Upper lobe of left lung (tissue), 6 donors: Measurements from ENCODE around the gene SIL1. TPM values are rescaled to one million over a fixed set of nuclear protein-coding genes. Genes with fewer than 3 reads are reported as not detected.

Experiments
- ATAC-seq, 2 donors: fragments of 200-7000 bp; cut with Tn5 transposase; one replicate each; pipeline ENCODE4 v1.9.1; 2022; ENCODE audit warnings: mild to moderate bottlenecking in 2 of 2, moderate library complexity in 2 of 2; ENCODE audit not compliant: low FRiP score in 2 of 2
- DNase-seq, 2 donors: peaks; one replicate each; pipeline ENCODE4 v3.0.0-alpha.2; 2019 to 2020
- H3K27ac ChIP-seq, 4 donors: fragments of 200-600 bp; sonication (generic); one replicate each; pipeline ENCODE4 v1.5.1; 2016 to 2019
- H3K27me3 ChIP-seq, 4 donors: fragments of 200-600 bp; sonication (generic); one replicate each; pipeline ENCODE4 v1.5.1; 2017 to 2019
- H3K36me3 ChIP-seq, 4 donors: fragments of 200-600 bp; sonication (generic); one replicate each; pipeline ENCODE4 v1.5.1; 2016 to 2019
- H3K4me1 ChIP-seq, 4 donors: fragments of 200-600 bp; sonication (generic); one replicate each; pipeline ENCODE4 v1.5.1; 2018 to 2019
- H3K4me3 ChIP-seq, 4 donors: fragments of 200-600 bp; sonication (generic); one replicate each; pipeline ENCODE4 v1.5.1; 2017 to 2019; ENCODE audit warnings: mild to moderate bottlenecking in 2 of 4, moderate library complexity in 1 of 4
- H3K9me3 ChIP-seq, 4 donors: fragments of 200-600 bp; sonication (generic); one replicate each; pipeline ENCODE4 v1.5.1; 2018 to 2019
- EP300 ChIP-seq, 4 donors: sonication (generic); formaldehyde crosslinking; IDR thresholded peaks; one replicate each; pipeline ENCODE4 v1.5.1; 2017; ENCODE audit warnings: antibody characterized with exemption in 4 of 4, control low read depth in 2 of 4
- POLR2A ChIP-seq, 4 donors: fragments of 450-650 bp; IDR thresholded peaks; one replicate each; pipeline ENCODE4 v1.5.1; 2016 to 2017; ENCODE audit warnings: antibody characterized with exemption in 4 of 4, mild to moderate bottlenecking in 2 of 4
- POLR2AphosphoS5 ChIP-seq, 2 donors: sonication (generic); formaldehyde crosslinking; IDR thresholded peaks; one replicate each; pipeline ENCODE4 v1.5.1; 2017; ENCODE audit warnings: antibody characterized with exemption in 2 of 2
- WGBS, 2 donors: methylation state at CpG; one replicate each; pipeline ENCODE4 v1.1.5; 2017 to 2018; 5-methylcytosine and 5-hydroxymethylcytosine counted together
- total RNA-seq, 6 donors: library from RNA; depleted of rRNA in 4 of 6; stranded (reverse); fragments of >200 nt in 4 of 6; gene quantifications; one replicate each; pipeline versions ENCODE4 v1.1.0 to v1.2.1, GENCODE V29; 2016 to 2021
- TF ChIP-seq, protein P1 (sequence below), 6 experiments: fragments of 450-650 bp in 4 of 6; fragments of 200-600 bp in 2 of 6; sonication (generic) in 2 of 6; IDR thresholded peaks; one replicate each; pipeline ENCODE4 v1.5.1; 2016 to 2019; ENCODE audit warnings: antibody characterized with exemption in 6 of 6
- donor health status: DM: no; HTN: no; CAD: no; lungs with moderate emphysema.
- donor health status: DM: no; HTN: yes; CAD: no; lungs with severe emphysema.

SIL1 gene
- total RNA-seq, 6 donors from 2014 or later = 30.2 to 83.8 (median 51.2) TPM

- Histone ChIP-seq H3K4me1 (peaks cover 5 to 24% (median 18%) of the 10 kb centered on the region in 4 donors), H3K36me3 (peaks cover 0 to 6% (median 0%) of the 10 kb centered on the region in 4 donors), H3K27ac (peak overlapping the region; percentile 53 to 81 (median 67)), H3K4me3 (peak overlapping the region in 1 of 4 donors; percentile 10), H3K9me3 (no peaks in the 10 kb centered on the region), H3K27me3 (no peaks in the 10 kb centered on the region)
- ATAC-seq = peak; percentile 30 to 47
- TF ChIP-seq EP300 (IDR thresholded peaks at IDR 0.05) = no peak
- TF ChIP-seq, protein P1, sequence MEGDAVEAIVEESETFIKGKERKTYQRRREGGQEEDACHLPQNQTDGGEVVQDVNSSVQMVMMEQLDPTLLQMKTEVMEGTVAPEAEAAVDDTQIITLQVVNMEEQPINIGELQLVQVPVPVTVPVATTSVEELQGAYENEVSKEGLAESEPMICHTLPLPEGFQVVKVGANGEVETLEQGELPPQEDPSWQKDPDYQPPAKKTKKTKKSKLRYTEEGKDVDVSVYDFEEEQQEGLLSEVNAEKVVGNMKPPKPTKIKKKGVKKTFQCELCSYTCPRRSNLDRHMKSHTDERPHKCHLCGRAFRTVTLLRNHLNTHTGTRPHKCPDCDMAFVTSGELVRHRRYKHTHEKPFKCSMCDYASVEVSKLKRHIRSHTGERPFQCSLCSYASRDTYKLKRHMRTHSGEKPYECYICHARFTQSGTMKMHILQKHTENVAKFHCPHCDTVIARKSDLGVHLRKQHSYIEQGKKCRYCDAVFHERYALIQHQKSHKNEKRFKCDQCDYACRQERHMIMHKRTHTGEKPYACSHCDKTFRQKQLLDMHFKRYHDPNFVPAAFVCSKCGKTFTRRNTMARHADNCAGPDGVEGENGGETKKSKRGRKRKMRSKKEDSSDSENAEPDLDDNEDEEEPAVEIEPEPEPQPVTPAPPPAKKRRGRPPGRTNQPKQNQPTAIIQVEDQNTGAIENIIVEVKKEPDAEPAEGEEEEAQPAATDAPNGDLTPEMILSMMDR (IDR thresholded peaks at IDR 0.05) = no peak
- TF ChIP-seq POLR2AphosphoS5 (IDR thresholded peaks at IDR 0.05) = no peak
- no peak for TF ChIP-seq POLR2A (IDR thresholded peaks at IDR 0.05)
- DNase-seq = no peak
- WGBS, 2 donors = 51 to 72% methylated on average over 6 of the region's 6 CpGs
These were observed 66.7 kb downstream of the SIL1 start for GRCh38 chr5:139131465-139131864.

GRCh38 chr5:139131062-139131461 is 67.1 kb downstream of the SIL1 start:
- peaks cover 0 to 8% (median 0%) of the 10 kb centered on the region in 4 donors for H3K36me3 ChIP-seq
- ATAC-seq (peak in 1 of 2 donors; percentile 12), DNase-seq (no peak)
- peaks cover 5 to 24% (median 18%) of the 10 kb centered on the region in 4 donors for H3K4me1 ChIP-seq
- peak overlapping the region in 1 of 4 donors; percentile 10 for H3K4me3 ChIP-seq
- no peaks in the 10 kb centered on the region for H3K9me3 ChIP-seq
- H3K27me3 ChIP-seq = no peaks in the 10 kb centered on the region
- peak overlapping the region; percentile 53 to 81 (median 67) for H3K27ac ChIP-seq
- TF ChIP-seq, protein P1 (IDR thresholded peaks at IDR 0.05) = no peak
- TF ChIP-seq POLR2AphosphoS5 (IDR thresholded peaks at IDR 0.05) (no peak), EP300 (IDR thresholded peaks at IDR 0.05) (no peak), POLR2A (IDR thresholded peaks at IDR 0.05) (no peak)
- whole genome bisulfite sequencing, 2 donors = 65 to 74% methylated on average over 3 of the region's 3 CpGs

- H3K27me3 ChIP-seq = no peaks in the 10 kb centered on the region
- no peak for ATAC-seq
- no peak overlapping the region for H3K4me3 ChIP-seq
- H3K9me3 ChIP-seq = no peaks in the 10 kb centered on the region
- no peak for TF ChIP-seq POLR2A (IDR thresholded peaks at IDR 0.05)
- TF ChIP-seq POLR2AphosphoS5 (IDR thresholded peaks at IDR 0.05) = no peak
- TF ChIP-seq EP300 (IDR thresholded peaks at IDR 0.05) = no peak
- TF ChIP-seq, protein P1 (IDR thresholded peaks at IDR 0.05) = no peak
- DNase-seq = no peak
- no peak overlapping the region for H3K27ac ChIP-seq
- WGBS, 2 donors = 80 to 84% methylated on average over 4 of the region's 4 CpGs
- H3K4me1 ChIP-seq = peaks cover 5 to 24% (median 18%) of the 10 kb centered on the region in 4 donors
- H3K36me3 ChIP-seq = peaks cover 0 to 14% (median 4%) of the 10 kb centered on the region in 4 donors
These were observed 68.0 kb downstream of the SIL1 start for GRCh38 chr5:139130214-139130613.

DNA sequence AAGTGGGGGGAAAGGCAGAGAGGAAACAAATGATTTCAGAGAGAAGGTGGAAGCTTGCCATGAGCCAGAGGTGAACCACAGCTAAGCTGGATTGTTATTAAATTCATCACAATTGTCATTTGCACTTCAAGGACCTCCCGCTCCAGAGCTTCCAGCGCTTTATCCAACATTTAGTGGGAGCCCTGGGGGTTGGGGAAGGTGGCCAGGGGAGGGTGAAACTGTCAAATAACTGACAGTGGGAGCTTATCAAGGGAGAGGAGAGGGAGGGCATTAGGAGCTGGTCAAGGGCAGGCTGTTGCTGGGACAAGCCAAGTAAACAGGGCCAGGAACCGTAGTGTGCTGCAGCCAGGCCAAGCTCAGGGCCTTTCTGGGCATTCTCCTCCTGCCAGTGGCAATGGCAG is 71.5 kb downstream of the SIL1 start:
- 66 to 88% methylated on average over 3 of the region's 3 CpGs for WGBS, 2 donors
- H3K9me3 ChIP-seq = no peaks in the 10 kb centered on the region
- DNase-seq (no peak), ATAC-seq (no peak)
- H3K27ac ChIP-seq = no peak overlapping the region
- H3K36me3 ChIP-seq = peaks cover 4 to 18% (median 6%) of the 10 kb centered on the region in 4 donors
- H3K4me3 ChIP-seq = no peak overlapping the region
- H3K27me3 ChIP-seq = no peaks in the 10 kb centered on the region
- H3K4me1 ChIP-seq = peaks cover 0 to 14% (median 7%) of the 10 kb centered on the region in 4 donors
- TF ChIP-seq, protein P1 (IDR thresholded peaks at IDR 0.05) = no peak

DNA sequence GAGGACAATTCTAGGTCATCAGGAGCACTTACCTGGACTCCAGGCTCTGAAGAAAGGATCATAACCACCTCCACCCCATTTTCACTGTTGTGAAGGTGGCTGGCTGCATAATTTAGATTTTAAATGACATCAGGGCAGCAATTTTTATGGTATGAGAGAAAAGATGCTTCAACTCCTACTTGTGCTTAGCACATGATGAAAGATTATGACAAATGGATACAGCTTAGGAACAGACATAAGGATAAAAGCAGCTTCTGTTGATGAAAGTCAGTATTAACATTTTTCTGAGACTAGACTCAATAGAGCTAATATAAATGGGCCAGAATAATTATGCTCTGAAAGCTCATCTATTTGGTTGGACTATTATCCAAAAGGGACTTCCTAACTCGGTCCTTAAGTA is 72.2 kb downstream of the SIL1 start:
- H3K4me1 ChIP-seq = peaks cover 0 to 6% (median under 1%) of the 10 kb centered on the region in 4 donors
- no peaks in the 10 kb centered on the region for H3K9me3 ChIP-seq
- 75 to 91% methylated on average over 1 of the region's 1 CpG for WGBS, 2 donors
- no peak overlapping the region for H3K27ac ChIP-seq
- peaks cover 4 to 23% (median 6%) of the 10 kb centered on the region in 4 donors for H3K36me3 ChIP-seq
- TF ChIP-seq POLR2A (IDR thresholded peaks at IDR 0.05) (no peak), POLR2AphosphoS5 (IDR thresholded peaks at IDR 0.05) (no peak), EP300 (IDR thresholded peaks at IDR 0.05) (no peak)
- TF ChIP-seq, protein P1 (IDR thresholded peaks at IDR 0.05) = no peak
- H3K4me3 ChIP-seq = no peak overlapping the region
- ATAC-seq (no peak), DNase-seq (no peak)
- H3K27me3 ChIP-seq = no peaks in the 10 kb centered on the region
